Fibroblast of mammary gland (primary cell): ENCODE data around the gene OSBPL7.

Source experiments
- DNase-seq: peaks from one replicate; pipeline ENCODE4 v3.0.0-alpha.2; 2010; ENCODE audit warnings: low read depth
- H3K4me3 ChIP-seq: 2 replicates; pipeline ENCODE4 v1.5.1; 2011; ENCODE audit warnings: low read depth, mild to moderate bottlenecking, low read length, moderate library complexity; ENCODE audit not compliant: control insufficient read depth
- TF ChIP-seq, protein P1 (sequence below): conservative IDR thresholded peaks from 2 replicates; pipeline ENCODE4 v1.5.1; 2011; ENCODE audit warnings: low read depth, low read length, inconsistent platforms; ENCODE audit not compliant: control insufficient read depth, insufficient read depth

Gene OSBPL7

DNA sequence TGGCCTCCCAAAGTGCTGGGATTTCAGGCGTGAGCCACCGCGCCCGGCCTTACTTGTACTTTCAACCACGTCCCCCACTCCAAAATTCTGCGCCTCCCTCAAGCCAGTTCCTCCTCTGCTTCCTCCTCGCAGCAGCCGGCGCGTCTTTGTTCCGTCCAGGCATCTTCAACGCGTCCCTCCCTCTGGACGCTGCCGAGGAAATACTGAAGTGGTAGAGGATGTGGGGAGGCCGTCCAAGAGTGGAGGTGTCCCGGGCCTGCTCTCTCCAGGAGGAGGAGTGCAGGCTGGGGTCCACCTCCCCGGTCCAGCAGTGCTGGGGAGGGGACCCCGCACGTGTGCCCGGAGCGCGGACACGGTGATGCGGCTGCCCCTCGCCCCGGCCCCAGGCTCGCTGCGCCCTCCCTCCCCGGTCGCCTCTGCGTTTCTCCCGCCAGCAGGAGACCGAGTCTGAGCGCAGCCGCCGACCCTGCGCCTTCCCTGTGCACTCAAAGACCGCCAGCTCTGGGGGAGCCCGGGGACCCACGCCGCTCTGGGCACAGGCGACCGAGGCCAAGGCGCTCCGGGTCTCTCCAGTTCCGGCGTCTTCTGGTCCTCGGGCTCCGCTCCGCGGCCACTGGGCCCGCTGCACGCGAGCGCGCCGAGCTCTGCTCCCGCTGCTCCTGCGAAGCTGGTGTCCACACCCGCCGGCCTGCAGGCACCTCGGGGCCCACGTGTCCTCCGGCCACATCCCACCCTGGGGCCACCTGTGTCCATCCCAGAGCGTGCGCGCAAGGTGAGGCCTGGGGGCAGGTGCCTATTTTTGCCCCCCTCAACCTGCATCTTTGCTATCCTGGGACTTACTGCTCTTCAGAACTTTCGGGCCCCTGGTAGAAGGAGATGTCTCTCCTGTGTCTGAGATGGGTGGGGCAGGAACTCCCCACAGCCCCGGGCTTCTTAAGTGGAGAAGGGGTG, 31.7 kb downstream of the OSBPL7 start:
- TF ChIP-seq, protein P1, sequence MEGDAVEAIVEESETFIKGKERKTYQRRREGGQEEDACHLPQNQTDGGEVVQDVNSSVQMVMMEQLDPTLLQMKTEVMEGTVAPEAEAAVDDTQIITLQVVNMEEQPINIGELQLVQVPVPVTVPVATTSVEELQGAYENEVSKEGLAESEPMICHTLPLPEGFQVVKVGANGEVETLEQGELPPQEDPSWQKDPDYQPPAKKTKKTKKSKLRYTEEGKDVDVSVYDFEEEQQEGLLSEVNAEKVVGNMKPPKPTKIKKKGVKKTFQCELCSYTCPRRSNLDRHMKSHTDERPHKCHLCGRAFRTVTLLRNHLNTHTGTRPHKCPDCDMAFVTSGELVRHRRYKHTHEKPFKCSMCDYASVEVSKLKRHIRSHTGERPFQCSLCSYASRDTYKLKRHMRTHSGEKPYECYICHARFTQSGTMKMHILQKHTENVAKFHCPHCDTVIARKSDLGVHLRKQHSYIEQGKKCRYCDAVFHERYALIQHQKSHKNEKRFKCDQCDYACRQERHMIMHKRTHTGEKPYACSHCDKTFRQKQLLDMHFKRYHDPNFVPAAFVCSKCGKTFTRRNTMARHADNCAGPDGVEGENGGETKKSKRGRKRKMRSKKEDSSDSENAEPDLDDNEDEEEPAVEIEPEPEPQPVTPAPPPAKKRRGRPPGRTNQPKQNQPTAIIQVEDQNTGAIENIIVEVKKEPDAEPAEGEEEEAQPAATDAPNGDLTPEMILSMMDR = peak; percentile 49
- H3K4me3 ChIP-seq = peak overlapping the region; percentile 40
- DNase-seq = peak; percentile 55

DNA sequence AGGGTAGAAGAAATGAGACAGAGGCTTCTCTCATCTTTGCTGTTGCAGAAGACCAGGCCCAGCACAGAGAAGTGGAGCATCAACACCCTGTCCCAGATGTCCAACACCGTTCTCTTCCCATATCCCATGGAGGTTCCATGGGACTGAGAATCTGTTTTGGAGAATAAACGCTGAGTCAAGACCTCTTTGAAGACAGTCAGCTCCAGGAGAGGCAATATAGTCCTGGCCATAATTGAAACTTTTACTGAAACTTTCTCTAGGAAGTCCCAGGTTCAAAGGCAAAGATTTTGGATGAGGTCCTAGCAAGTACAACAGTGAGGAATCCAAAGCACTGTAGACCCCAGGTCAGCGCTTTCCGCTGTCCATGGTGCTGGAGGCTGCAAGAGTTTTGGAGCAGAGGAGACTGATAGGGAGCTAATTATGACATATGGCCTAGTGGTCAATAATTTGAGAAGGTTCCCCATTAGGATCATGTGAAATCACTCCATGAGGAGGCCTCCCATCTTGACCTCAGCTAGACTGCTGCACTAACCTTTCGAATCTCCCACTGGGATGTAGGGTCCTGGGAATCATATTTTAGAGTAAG, 36.0 kb downstream of the OSBPL7 start:
- TF ChIP-seq, protein P1 = no peak
- DNase-seq = peak; percentile 27
- no peak overlapping the region for H3K4me3 ChIP-seq

DNA sequence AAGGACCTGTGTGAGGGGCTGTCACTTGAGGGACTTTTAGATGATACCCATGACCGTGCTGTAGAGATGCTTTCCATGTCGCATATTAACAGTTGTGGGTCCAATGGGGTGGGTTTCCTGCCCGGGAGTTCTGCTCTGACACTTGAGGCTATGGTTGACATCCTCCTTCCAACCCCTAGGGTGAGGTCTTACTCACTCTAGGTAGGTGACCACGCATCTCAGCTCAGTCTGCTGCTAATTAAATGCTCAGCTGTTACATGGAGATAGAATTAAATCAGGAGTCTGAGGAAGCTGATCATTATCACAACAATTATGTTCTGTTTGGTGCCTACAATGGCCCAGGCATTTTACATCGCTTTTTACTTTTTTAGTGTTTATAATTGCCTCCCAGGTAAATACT, 40.2 kb downstream of the OSBPL7 start:
- H3K4me3 ChIP-seq = no peak overlapping the region
- TF ChIP-seq, protein P1 = no peak
- no peak for DNase-seq

DNA sequence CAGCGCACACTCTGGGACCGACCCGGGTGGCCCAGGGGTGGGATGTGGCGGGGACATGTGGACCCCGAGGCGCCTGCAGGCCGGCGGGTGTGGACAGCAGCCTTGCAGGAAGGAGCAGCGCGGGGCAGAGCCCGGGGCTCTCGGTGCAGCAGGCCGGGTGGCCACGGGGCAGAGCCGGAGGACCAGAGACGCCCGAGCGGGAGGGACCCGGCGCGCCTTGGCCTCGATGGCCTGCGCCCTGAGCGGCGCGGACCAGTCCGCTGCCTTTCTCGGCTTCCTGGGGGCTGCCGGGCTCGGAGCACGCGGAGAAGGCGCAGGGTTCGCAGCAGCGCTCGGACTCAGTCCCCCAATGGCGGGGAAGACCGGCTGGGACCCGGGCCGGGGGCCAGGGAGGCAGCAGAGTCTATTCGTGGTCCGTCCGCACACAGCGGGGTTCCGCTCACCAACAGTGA, 43.4 kb downstream of the OSBPL7 start:
- DNase-seq = no peak
- H3K4me3 ChIP-seq = no peak overlapping the region
- TF ChIP-seq, protein P1 = no peak

DNA sequence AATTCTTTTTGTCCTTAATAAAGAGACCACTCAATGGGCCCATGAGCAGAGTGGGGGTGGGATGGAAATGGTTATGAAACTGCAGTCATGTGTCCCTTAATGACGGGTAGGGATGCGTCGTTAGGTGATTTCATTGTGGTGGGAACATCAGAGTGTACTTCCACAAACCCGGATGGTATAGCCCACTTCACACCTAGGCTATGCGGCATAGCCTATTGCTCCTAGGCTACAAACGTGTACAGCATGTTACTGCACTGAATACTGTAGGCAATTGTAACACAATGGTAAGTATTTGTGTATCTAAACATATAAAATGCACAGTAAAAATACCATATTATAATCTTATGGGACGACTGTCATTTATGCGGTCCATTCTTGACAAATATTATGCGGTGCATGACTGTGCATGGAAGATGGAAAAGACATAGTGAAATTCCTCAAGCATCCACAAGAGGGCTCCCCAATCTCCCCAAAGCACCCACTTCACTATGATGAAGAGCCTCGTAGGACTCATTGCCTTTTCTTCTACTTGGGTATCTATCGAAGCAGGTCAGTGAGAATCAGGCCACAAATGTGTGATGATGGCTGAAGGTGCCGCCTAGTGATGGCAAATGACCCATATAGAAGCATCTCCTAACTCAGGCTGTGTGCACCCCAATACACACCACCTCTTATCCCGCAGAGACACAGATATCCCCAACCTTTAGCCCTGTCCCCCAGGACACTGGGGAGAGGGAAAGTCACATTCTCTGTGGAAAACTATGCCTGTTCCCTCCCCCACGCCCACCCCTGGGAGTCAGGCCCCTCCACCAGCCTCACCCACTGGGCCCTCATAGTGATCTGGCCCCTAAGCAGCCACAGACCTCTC, 45.0 kb downstream of the OSBPL7 start:
- TF ChIP-seq, protein P1 = peak; percentile 78
- peak; percentile 68 for DNase-seq
- no peak overlapping the region for H3K4me3 ChIP-seq

DNA sequence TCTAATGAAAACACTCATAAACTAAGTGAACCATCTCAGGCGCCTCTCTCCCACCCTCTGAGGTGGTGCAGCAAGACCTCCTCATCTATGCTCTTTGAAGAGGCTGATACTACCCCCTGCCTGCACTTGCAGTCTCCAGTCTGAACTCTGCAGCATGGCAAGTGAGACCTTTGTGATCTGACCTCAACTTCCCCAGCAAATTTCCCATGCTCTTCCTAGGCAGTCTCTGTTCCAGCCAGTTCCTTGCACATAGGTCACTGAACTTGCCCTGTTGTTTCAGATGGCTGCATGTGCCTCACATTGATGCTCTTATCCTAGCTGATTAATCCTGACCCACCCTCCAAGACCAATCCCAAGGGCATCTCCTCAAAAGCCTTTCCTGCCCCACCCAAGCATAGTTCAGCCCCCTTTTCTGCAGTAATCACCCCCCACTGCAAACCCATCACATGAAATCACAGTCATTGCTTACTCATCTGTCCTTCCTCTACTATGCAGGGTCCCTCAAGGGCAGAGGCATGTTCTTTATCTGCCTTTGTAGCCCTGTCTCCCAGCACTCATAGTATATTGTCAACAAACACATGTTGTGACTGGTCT, 46.5 kb downstream of the OSBPL7 start:
- peak; percentile 75 for DNase-seq
- TF ChIP-seq, protein P1 = no peak

More for the DNA sequence above, 46.5 kb downstream of the OSBPL7 start:
- H3K4me3 ChIP-seq = no peak overlapping the region
